Endothelial cell of umbilical vein (primary cell): ENCODE results near the gene TSPAN9. TPM values are rescaled to one million over a fixed set of nuclear protein-coding genes. Genes with fewer than 3 reads are reported as not detected.
A peak's percentile ranks its signal among the peaks of the same experiment; 100 is the strongest.

Source experiments
- BruUV-seq: library from RNA; stranded (reverse); fragments of 400-500 nt; replicated peaks from 2 replicates; lab custom pipeline; 2021; lab: Mats Ljungman, UMichigan
- CTCF ChIA-PET: fragments of 300-600, 350-600 bp; sonication (Branson Sonifier 250); formaldehyde crosslinking; loops from one replicate; lab custom pipeline; 2021; ENCODE audit warnings: antibody characterized with exemption, inconsistent platforms; lab: Charles Lee
- POLR2A ChIA-PET: fragments of 300-600, 350-600 bp; sonication (Branson Sonifier 250); formaldehyde crosslinking; loops from one replicate; lab custom pipeline; 2021; ENCODE audit warnings: antibody characterized with exemption, inconsistent platforms; lab: Charles Lee
- DNase-seq: peaks from one replicate; pipeline ENCODE4 v3.0.0-alpha.2; 2011; ENCODE audit warnings: low read depth, low spot score
- FAIRE-seq: peaks from 2 replicates; lab custom pipeline; 2011; peaks lifted over from hg19 to GRCh38; lab: Jason Lieb, UNC
- H2AFZ ChIP-seq: 2 replicates; pipeline ENCODE4 v1.6.0; 2012; ENCODE audit warnings: low read depth, low read length, control low read depth, inconsistent platforms
- H3K27ac ChIP-seq: 2 replicates; pipeline ENCODE4 v1.5.1; 2011; ENCODE audit warnings: low read depth, mild to moderate bottlenecking, control low read depth, low read length, moderate library complexity; ENCODE audit not compliant: insufficient read depth
- H3K27me3 ChIP-seq, 2 experiments: 2 replicates each; pipeline versions ENCODE4 v1.6.0 to v1.6.1; 2011; ENCODE audit warnings: low read length in 2 of 2, mixed read lengths in 1 of 2; ENCODE audit not compliant: control insufficient read depth in 2 of 2, insufficient read depth in 2 of 2
- H3K36me3 ChIP-seq, 2 experiments: 2 replicates in 1 of 2; 3 replicates in 1 of 2; pipeline ENCODE4 v1.5.1; 2011; ENCODE audit warnings: low read length in 2 of 2, mild to moderate bottlenecking in 1 of 2, moderate library complexity in 1 of 2; ENCODE audit not compliant: control insufficient read depth in 2 of 2, insufficient read depth in 2 of 2; ENCODE audit errors: extremely low read depth in 1 of 2
- H3K4me1 ChIP-seq: 3 replicates; pipeline ENCODE4 v1.5.1; 2011; ENCODE audit warnings: mild to moderate bottlenecking, low read length; ENCODE audit not compliant: control insufficient read depth, insufficient read depth; ENCODE audit errors: extremely low read depth
- H3K4me2 ChIP-seq: 2 replicates; pipeline ENCODE4 v1.6.1; 2011; ENCODE audit warnings: low read length, control low read depth, mixed read lengths; ENCODE audit not compliant: insufficient read depth
- H3K4me3 ChIP-seq, 3 experiments: fragments of 200-600 bp in 1 of 3; sonication (generic), shearing (Covaris generic) in 1 of 3; replicated peaks in 1 of 3; 2 replicates each; pipeline ENCODE4 v1.5.1; 2011 to 2016; ENCODE audit warnings: control low read depth in 3 of 3, low read length in 3 of 3, mild to moderate bottlenecking in 2 of 3, inconsistent platforms in 1 of 3, low read depth in 1 of 3, moderate library complexity in 1 of 3; ENCODE audit not compliant: insufficient read depth in 1 of 3
- H3K79me2 ChIP-seq: 2 replicates; pipeline ENCODE4 v1.6.0; 2012; ENCODE audit warnings: low read length, inconsistent platforms; ENCODE audit not compliant: control insufficient read depth, insufficient read depth
- H3K9ac ChIP-seq: replicated peaks from 2 replicates; pipeline ENCODE3; 2011; ENCODE audit warnings: low read length, control low read depth; ENCODE audit not compliant: insufficient read depth; ENCODE audit errors: extremely low read depth
- H3K9me1 ChIP-seq: replicated peaks from 3 replicates; pipeline ENCODE4 v1.6.0; 2011; ENCODE audit warnings: mild to moderate bottlenecking, low read length; ENCODE audit not compliant: control insufficient read depth, insufficient read depth; ENCODE audit errors: extremely low read depth
- H3K9me3 ChIP-seq: replicated peaks from 2 replicates; pipeline ENCODE4 v1.5.1; 2012; ENCODE audit warnings: low read length, inconsistent platforms; ENCODE audit not compliant: control insufficient read depth, insufficient read depth
- H4K20me1 ChIP-seq: replicated peaks from 2 replicates; pipeline ENCODE3; 2011; ENCODE audit warnings: mild to moderate bottlenecking, low read length; ENCODE audit not compliant: control insufficient read depth, insufficient read depth; ENCODE audit errors: extremely low read depth
- CTCF ChIP-seq, 2 donors: IDR thresholded peaks; 1 replicate in 1 of 2; 2 replicates in 1 of 2; pipeline ENCODE4 v1.5.1; 2011; ENCODE audit warnings: low read length in 2 of 2, mild to moderate bottlenecking in 2 of 2, moderate library complexity in 2 of 2, control low read depth in 1 of 2, inconsistent platforms in 1 of 2, low read depth in 1 of 2; ENCODE audit not compliant: insufficient read depth in 1 of 2; ENCODE audit errors: extremely low read depth in 1 of 2
- EZH2 ChIP-seq: IDR thresholded peaks from 2 replicates; pipeline ENCODE4 v1.6.1; 2012; ENCODE audit warnings: borderline replicate concordance, low read depth, mild to moderate bottlenecking, moderate library complexity, low read length, inconsistent platforms; ENCODE audit not compliant: severe bottlenecking
- GATA2 ChIP-seq: IDR thresholded peaks from 2 replicates; pipeline ENCODE4 v1.7.0; 2011; ENCODE audit warnings: low read depth, mild to moderate bottlenecking, moderate library complexity, mixed read lengths, low read length; ENCODE audit not compliant: insufficient read length, insufficient read depth
- JUN ChIP-seq: IDR thresholded peaks from 2 replicates; pipeline ENCODE4 v1.6.1; 2011; ENCODE audit warnings: borderline replicate concordance, low read depth; ENCODE audit not compliant: insufficient read length, insufficient read depth
- MAX ChIP-seq: IDR thresholded peaks from 2 replicates; pipeline ENCODE4 v1.6.1; 2011; ENCODE audit not compliant: insufficient read depth, insufficient read length
- POLR2A ChIP-seq: IDR thresholded peaks from 2 replicates; pipeline ENCODE4 v1.6.1; 2012; ENCODE audit warnings: low read depth, mild to moderate bottlenecking, control low read depth, low read length
- dilution Hi-C: fragments of 300-500 bp; cut with MboI; formaldehyde crosslinking; loops from one replicate; pipeline ENCODE4 v1.15.0; 2019; ENCODE audit warnings: low sequenced_read_pairs; ENCODE audit not compliant: extremely low pct_ligation_motif_present
- intact Hi-C: fragments of 100-400 bp; cut with micrococcal nuclease; formaldehyde crosslinking; loops from one replicate; pipeline ENCODE4 v1.10.0; 2022
- polyA plus RNA-seq, 4 experiments: library from polyadenylated mRNA; depleted of rRNA in 3 of 4; stranded (reverse) in 3 of 4; unstranded in 1 of 4; fragments of >200 nt; gene quantifications; 2 replicates each; pipeline versions ENCODE4 v1.2.1 to v1.2.3, GENCODE V29; 2011 to 2012; ENCODE audit warnings: missing spikeins in 1 of 4
- total RNA-seq: library from RNA; stranded (reverse); gene quantifications from 2 replicates; pipeline ENCODE4 v1.2.3, GENCODE V29; 2021

The TSPAN9 gene
- total and polyA plus RNA-seq, 2 donors (not counting 3 experiments of a cell fraction or from before 2014, with no cell fraction given), result 43.3 to 66.8 TPM

- Histone ChIP-seq H3K4me2 (no peak overlapping the region), H3K4me3 (no peak overlapping the region), H4K20me1 (no peaks in the 10 kb centered on the region), H3K9me1 (no peaks in the 10 kb centered on the region), H2AFZ (no peak overlapping the region), H3K27ac (no peak overlapping the region), H3K9ac (no peak overlapping the region), H3K4me1 (peaks cover 22% of the 10 kb centered on the region), H3K79me2 (no peaks in the 10 kb centered on the region), H3K36me3 (no peaks in the 10 kb centered on the region), H3K9me3 (no peaks in the 10 kb centered on the region), H3K27me3 (peaks cover 2 to 11% of the 10 kb centered on the region in 2 experiments)
- no peak for TF ChIP-seq MAX
- TF ChIP-seq JUN, result no peak
- FAIRE-seq (no peak), DNase-seq (no peak)
- no TSS peak for BruUV-seq
- CTCF ChIA-PET, result interaction anchor here (0.8 to 4.1 kb wide), 11 partner anchors 9 to 129 kb away, joined by 3 to 25 read pairs (median 7); no protein-coding TSS in a partner anchor
- POLR2A ChIA-PET, result no interaction called here
- dilution Hi-C loops (no loop called here), intact Hi-C loops (loop anchor here (2.0 to 5.0 kb wide), 2 partner anchors 50 to 73 kb away; no protein-coding TSS in a partner anchor)
These were observed 124.9 kb downstream of the TSPAN9 start for GRCh38 chr12:3202096-3202495.

GRCh38 chr12:3202734-3203446 lies 125.7 kb downstream of the TSPAN9 start:
- H3K4me3 ChIP-seq, result no peak overlapping the region
- intact Hi-C loops (loop anchor here (1.0 to 5.0 kb wide), 4 partner anchors 51 to 130 kb away; no protein-coding TSS in a partner anchor), dilution Hi-C loops (no loop called here)
- TF ChIP-seq EZH2 (no peak), POLR2A (no peak), CTCF (IDR thresholded peaks at IDR 0.05; ENCODE audit: extremely low read depth in 1 of 2, insufficient read depth in 1 of 2, low read depth in 1 of 2, low read length in 2 of 2) (peak; percentile 93 to 98), GATA2 (no peak)
- H3K27me3 ChIP-seq, result peaks cover 2 to 11% of the 10 kb centered on the region in 2 experiments
- FAIRE-seq, result peak; percentile 75
- no peak overlapping the region for H2AFZ ChIP-seq
- no peaks in the 10 kb centered on the region for H3K9me3 ChIP-seq
- H3K4me1 ChIP-seq, result peaks cover 22% of the 10 kb centered on the region
- no peaks in the 10 kb centered on the region for H4K20me1 ChIP-seq
- no peaks in the 10 kb centered on the region for H3K79me2 ChIP-seq
- no peak overlapping the region for H3K27ac ChIP-seq
- H3K36me3 ChIP-seq, result no peaks in the 10 kb centered on the region
- no peak overlapping the region for H3K9ac ChIP-seq
- ChIA-PET POLR2A (no interaction called here), CTCF (interaction anchor here (0.7 to 4.1 kb wide), 14 partner anchors 9 to 129 kb away, joined by 3 to 25 read pairs (median 6); no protein-coding TSS in a partner anchor)
- DNase-seq, result peak; percentile 58
- H3K9me1 ChIP-seq, result no peaks in the 10 kb centered on the region
- BruUV-seq, result no TSS peak
- H3K4me2 ChIP-seq, result no peak overlapping the region
